GM21723 (cell line): ENCODE results near the gene AUTS2.

Source experiments
- ATAC-seq: cut with Tn5 transposase; IDR thresholded peaks from one replicate; pipeline ENCODE4 v1.9.1; 2021; ENCODE audit warnings: mild to moderate bottlenecking, moderate library complexity; ENCODE audit not compliant: unreplicated experiment

The AUTS2 gene

GRCh38 chr7:70389531-70390151 is 791.4 kb downstream of the AUTS2 start:
- no peak for ATAC-seq

DNA sequence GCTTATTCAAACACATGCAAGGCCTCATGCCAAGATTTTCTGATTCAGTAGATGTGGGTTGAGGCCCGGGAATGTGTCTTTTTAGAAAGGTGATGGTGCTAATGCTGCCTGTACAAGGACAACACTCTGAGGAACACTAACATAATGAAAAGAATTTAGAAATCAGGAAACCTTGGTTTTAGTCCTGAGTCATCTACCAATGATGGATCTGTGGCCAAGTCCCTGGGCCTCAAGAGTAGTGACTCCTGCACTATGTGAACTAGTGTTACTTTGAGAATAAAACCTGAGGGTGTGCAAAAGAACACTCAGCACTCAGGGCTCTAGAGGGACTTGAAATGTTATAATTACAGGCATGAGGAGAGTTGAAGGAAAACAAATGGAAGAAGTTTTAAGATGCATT is 792.0 kb downstream of the AUTS2 start:
- ATAC-seq: no peak

GRCh38 chr7:70392256-70392876 is 794.1 kb downstream of the AUTS2 start:
- no peak for ATAC-seq

DNA sequence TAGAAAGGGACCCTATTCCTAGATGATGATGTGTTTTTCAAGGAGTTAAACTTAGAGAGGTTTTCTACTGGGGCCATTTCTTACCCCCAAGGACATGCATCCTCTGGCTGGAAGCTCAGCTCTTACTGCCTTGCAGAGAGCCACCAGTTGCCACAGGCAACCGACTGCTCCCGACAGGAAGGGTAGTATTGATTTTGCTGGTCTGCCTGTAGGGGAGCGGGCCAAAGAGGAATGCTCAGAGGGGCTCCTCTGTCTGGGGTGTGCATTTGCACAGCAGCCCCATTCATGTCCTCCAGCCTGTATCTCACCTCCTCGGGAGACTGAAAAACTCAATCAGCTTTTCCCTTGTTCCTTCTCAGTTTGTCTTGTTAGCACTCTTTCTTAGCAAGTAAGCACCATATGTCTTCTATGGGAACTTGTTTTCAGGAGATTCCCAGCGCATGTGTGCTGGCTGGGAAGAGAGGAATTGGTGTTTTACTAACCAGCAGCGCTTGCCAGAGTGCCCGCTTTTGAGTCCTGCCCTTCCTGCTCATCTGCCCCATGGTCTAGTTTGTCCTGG is 794.7 kb downstream of the AUTS2 start:
- ATAC-seq: no peak

DNA sequence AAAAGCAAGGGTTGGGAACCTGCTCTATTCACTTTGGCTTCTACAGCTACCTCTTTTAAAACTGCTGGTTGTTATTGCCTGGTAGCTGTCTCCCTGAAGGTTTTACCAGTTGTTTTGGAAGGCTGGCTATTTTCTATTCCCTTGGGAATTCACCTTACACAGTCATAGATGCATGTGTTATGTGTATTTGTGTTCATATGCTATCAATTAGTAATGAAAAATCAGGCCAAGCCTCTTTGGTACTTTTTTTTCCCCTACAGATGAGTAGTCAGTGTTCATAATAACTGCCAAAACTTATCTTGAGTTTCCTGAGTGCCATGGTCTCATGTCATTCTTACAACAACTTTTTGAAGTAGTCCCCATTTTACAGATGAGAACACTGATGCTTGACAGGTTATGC is 795.7 kb downstream of the AUTS2 start:
- ATAC-seq: no peak

DNA sequence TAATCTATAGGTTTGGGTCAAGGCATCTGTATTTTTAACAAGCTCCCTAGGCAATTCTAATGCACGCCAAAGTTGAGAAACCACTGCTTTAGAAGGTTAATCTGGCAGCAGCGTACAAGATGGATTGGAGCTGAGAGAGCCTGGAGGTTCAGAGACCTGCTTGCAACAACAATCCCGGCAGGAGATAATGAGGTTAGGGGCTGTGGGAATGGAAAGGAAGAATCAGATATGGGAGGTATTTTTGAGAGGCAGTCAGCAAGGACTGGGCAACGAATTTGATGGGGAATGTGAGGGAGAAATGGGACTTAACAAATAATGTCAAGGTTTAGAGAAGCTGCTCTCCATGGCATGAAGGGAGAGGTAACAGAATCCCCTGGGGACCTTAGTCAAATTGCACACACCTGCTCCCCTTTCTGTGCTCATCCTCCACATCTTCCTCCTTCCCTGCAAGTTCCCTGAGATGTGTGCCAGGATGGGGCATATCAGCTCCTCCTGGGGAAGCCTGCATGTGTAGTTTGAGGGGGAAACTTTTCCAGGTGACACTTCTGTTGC is 802.6 kb downstream of the AUTS2 start:
- ATAC-seq: no peak

- ATAC-seq: no peak
These were observed 803.8 kb downstream of the AUTS2 start for GRCh38 chr7:70402069-70402468.

DNA sequence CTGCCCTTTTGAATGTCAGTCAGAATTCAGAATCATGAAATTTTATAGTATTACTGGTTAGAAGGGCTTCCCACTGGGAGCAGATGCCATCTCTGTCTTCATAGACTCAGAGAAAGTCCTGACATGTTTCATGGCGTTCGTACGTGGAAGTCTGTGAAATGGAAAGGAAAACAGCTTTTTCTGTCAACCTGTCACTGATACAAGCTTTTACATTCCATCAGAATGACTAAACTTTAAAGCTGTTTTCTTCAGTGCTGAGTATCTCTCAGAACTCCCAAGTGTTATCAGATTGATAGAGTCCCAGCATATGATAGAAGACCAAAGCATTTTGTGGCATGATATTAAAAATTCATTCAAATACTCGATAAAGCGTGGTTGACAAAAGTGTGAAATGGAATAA is 807.0 kb downstream of the AUTS2 start:
- no peak for ATAC-seq

DNA sequence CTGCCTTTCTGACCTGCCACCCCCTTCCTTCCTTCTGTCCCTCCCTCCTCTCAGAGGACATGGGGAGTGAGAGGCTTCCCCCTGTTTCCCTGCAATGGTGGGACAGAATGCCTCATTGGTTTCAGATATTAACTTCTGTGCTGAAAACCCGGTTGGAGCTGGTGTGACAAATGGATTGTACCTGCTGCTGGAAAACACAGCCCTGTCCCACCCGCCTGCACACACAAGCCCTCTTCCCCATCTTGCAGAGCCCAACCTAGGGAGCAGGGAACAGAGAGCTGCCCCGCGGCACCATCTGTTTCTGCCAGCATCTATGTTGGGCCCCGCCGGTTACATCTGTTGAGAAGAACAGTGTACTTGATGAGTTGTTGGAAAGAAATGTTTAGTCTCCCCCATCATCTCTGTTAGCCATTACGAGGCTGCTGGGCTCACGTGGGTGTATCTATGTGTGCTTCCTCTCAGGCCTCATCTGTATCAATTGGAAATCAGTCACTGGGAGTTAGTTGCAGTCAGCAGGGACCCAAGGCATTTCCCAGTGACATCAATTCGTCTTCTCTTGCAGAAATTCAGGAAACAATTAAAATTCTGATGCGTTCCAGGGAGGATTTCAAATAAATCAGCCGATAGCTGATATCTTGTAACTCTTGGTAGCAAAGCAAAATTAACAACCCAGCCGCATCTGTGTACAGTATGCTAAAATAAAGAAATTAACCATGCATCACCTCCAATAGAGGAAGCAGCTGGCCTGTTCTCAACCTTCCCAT is 808.1 kb downstream of the AUTS2 start:
- no peak for ATAC-seq

DNA sequence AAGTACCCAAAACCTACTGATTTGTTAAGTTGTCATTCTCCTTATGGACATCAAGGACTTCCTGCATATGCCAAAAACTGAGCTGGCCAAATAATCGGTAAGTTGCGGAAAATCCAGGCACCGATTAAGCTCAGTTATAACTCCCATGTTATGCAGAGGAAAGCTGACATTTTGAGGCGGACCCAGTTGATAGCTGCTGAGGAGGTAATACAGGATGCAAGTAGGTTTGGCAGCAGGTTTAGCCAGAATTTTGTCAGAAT is 808.6 kb downstream of the AUTS2 start:
- no peak for ATAC-seq

DNA sequence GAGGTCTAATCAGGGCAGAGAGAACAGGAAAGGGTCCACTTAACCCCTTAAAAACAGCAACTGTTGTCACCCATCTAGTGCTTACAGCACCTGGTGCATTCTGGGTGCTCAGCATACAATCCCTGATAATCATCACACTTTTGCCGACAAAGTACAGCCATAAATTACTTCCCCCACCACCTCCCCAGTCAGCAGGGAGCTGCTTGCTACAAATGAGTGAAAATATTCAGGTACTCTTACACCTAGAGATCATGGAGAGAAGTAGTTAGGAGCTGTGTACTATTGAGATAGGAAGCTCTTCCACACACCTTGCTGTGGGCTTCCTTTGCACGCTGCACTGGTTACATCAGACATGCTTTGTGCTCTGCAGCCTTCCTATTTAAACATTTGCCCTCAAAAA is 810.2 kb downstream of the AUTS2 start:
- ATAC-seq: no peak

- no peak for ATAC-seq
These were observed 810.6 kb downstream of the AUTS2 start for GRCh38 chr7:70408891-70409290.

GRCh38 chr7:70410134-70410750 is 812.0 kb downstream of the AUTS2 start:
- no peak for ATAC-seq

DNA sequence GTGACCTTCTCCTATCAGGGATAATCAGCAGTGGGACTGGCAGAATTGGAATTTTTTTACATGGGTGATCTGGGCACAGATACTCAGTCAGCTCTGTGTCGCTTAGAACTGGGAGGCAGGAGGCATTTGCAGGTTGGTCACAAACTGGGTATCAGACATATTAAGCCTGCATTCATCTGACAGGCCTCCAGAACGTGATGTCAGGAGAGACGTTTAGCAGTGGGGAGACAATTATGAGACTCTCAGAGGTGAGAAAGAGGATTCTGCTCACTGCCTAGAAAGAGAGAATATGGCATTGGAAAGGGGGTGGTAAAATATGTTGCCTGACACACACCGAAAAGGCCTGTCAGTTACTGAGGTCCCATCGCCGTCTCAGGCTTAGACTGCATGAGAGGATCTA is 816.1 kb downstream of the AUTS2 start:
- ATAC-seq: no peak

DNA sequence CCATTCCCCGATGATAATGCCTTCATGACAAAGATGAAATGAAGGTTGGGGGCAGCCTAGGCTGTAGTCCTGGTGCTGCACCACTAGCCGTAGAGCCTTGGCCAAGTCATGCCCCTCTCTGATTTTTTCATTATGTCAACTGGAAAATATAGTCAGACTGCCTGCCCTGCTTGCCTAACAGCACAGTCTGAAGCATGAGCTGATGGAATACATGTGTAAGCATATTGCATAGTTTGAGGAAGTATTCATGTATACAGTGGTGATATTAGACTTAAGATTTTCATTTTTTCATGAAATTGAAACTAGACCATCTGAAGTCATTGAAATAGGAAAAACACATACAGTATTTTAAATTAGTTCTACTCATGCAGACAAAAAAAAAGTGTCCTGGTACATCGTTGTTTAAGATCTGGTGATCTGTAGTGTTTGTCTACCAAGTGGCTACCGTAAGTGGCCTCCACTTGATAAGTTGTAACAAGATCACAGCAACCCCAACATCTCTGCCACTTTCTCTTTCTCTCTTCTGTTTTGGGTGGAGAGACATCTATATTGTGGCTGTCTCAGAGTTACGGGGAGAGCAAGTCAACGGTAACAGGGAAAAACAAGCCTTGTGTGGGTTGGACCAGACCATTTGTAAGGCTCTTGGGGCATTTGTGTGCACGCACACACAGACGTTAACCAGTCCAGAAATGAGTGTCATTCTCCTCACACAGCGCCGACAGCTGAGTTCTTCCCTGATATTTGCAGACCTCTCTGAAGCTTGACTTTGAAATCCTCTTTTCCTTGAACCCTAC is 817.1 kb downstream of the AUTS2 start:
- peak; percentile 58 for ATAC-seq

GRCh38 chr7:70416347-70416985 is 818.2 kb downstream of the AUTS2 start:
- no peak for ATAC-seq

- no peak for ATAC-seq
These were observed 818.8 kb downstream of the AUTS2 start for GRCh38 chr7:70416986-70417655.

- no peak for ATAC-seq
These were observed 821.5 kb downstream of the AUTS2 start for GRCh38 chr7:70419526-70420380.

DNA sequence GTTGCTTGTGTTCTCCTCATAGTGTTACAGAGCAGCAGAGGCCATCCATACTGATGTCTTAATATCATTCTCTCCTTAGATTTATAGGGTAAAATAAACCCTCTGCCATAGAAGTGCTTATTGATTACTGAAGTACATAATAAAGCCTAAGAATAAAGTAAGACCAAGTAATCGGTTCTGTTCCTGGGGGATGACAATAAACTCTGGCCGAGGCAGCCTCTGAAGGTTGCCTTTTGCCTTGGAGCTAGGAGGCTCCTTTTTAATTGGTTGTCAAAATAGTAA is 822.0 kb downstream of the AUTS2 start:
- ATAC-seq: no peak
